ENCODE measurements around the gene CCBE1. TPM values are rescaled to one million over a fixed set of nuclear protein-coding genes. Genes with fewer than 3 reads are reported as not detected.

Gene CCBE1
- total RNA-seq, 1 donor, result under 0.01 TPM

GRCh38 chr18:59387687-59388565 is 309.3 kb downstream of the CCBE1 start:
- Histone ChIP-seq H3K9me3 (ENCODE audit: low read depth, low read length) (no peaks in the 10 kb centered on the region), H3K4me1 (ENCODE audit: insufficient read depth, low read length) (no peaks in the 10 kb centered on the region), H3K4me3 (ENCODE audit: low read length) (no peak overlapping the region), H3K27me3 (ENCODE audit: insufficient read depth, low read length) (no peaks in the 10 kb centered on the region)

- no peaks in the 10 kb centered on the region for H3K27me3 ChIP-seq (ENCODE audit: insufficient read depth, low read length)
- H3K9me3 ChIP-seq (ENCODE audit: low read depth, low read length), result no peaks in the 10 kb centered on the region
- H3K4me1 ChIP-seq (ENCODE audit: insufficient read depth, low read length), result no peaks in the 10 kb centered on the region
- H3K4me3 ChIP-seq (ENCODE audit: low read length), result no peak overlapping the region
These were observed 310.1 kb downstream of the CCBE1 start for GRCh38 chr18:59386909-59387686.

- no peaks in the 10 kb centered on the region for H3K27me3 ChIP-seq (ENCODE audit: insufficient read depth, low read length)
- H3K4me3 ChIP-seq (ENCODE audit: low read length), result no peak overlapping the region
- H3K4me1 ChIP-seq (ENCODE audit: insufficient read depth, low read length), result no peaks in the 10 kb centered on the region
- no peaks in the 10 kb centered on the region for H3K9me3 ChIP-seq (ENCODE audit: low read depth, low read length)
These were observed 312.0 kb downstream of the CCBE1 start for GRCh38 chr18:59385191-59385590.

GRCh38 chr18:59383851-59384250 is 313.4 kb downstream of the CCBE1 start:
- Histone ChIP-seq H3K4me3 (ENCODE audit: low read length) (no peak overlapping the region), H3K27me3 (ENCODE audit: insufficient read depth, low read length) (peaks cover 2% of the 10 kb centered on the region), H3K9me3 (ENCODE audit: low read depth, low read length) (no peaks in the 10 kb centered on the region), H3K4me1 (ENCODE audit: insufficient read depth, low read length) (no peaks in the 10 kb centered on the region)

GRCh38 chr18:59382383-59382782 is 314.8 kb downstream of the CCBE1 start:
- H3K9me3 ChIP-seq (ENCODE audit: low read depth, low read length), result no peaks in the 10 kb centered on the region
- H3K4me3 ChIP-seq (ENCODE audit: low read length), result no peak overlapping the region
- peaks cover 5% of the 10 kb centered on the region for H3K27me3 ChIP-seq (ENCODE audit: insufficient read depth, low read length)

GRCh38 chr18:59381949-59382348 is 315.3 kb downstream of the CCBE1 start:
- H3K4me1 ChIP-seq (ENCODE audit: insufficient read depth, low read length), result no peaks in the 10 kb centered on the region
- peaks cover 5% of the 10 kb centered on the region for H3K27me3 ChIP-seq (ENCODE audit: insufficient read depth, low read length)
- no peaks in the 10 kb centered on the region for H3K9me3 ChIP-seq (ENCODE audit: low read depth, low read length)
- H3K4me3 ChIP-seq (ENCODE audit: low read length), result no peak overlapping the region

More at GRCh38 chr18:59382383-59382782, 314.8 kb downstream of the CCBE1 start:
- H3K4me1 ChIP-seq (ENCODE audit: insufficient read depth, low read length), result no peaks in the 10 kb centered on the region

Other genes starting within 250 kb of the CCBE1 start
- 95.0 TPM for gene PMAIP1, start 202.6 kb upstream of the CCBE1 start, total RNA-seq

All from mononuclear cell (primary cell).